Measurements from ENCODE around the gene TTC16.
A peak's percentile ranks its signal among the peaks of the same experiment; 100 is the strongest.

The TTC16 gene

GRCh38 chr9:127698985-127699670, 16.8 kb upstream of the TTC16 start:
- peak; percentile 86 for DNase-seq (ENCODE audit: low spot score)

- DNase-seq (ENCODE audit: low spot score), result no peak
Observed at GRCh38 chr9:127700140-127700539, 15.7 kb upstream of the TTC16 start.

- DNase-seq (ENCODE audit: low spot score), result no peak
Observed at GRCh38 chr9:127700594-127701255, 15.2 kb upstream of the TTC16 start.

GRCh38 chr9:127703289-127703946, 12.5 kb upstream of the TTC16 start:
- no peak for DNase-seq (ENCODE audit: low spot score)

GRCh38 chr9:127705577-127706379, 10.1 kb upstream of the TTC16 start:
- DNase-seq (ENCODE audit: low spot score), result no peak

GRCh38 chr9:127706836-127707241, 9.0 kb upstream of the TTC16 start, which contains the start of gene CFAP157:
Gene CFAP157 (plus strand): TSS chr9:127706988. CDS start chr9:127707032, 44 bp downstream.
- no peak for DNase-seq (ENCODE audit: low spot score)

- DNase-seq (ENCODE audit: low spot score), result peak; percentile 37
Observed at GRCh38 chr9:127707766-127708165, 8.1 kb upstream of the TTC16 start.

- DNase-seq (ENCODE audit: low spot score), result no peak
Observed at GRCh38 chr9:127708952-127709587, 6.8 kb upstream of the TTC16 start.

GRCh38 chr9:127710204-127710783, 5.6 kb upstream of the TTC16 start:
- DNase-seq (ENCODE audit: low spot score), result no peak

- DNase-seq (ENCODE audit: low spot score), result no peak
Observed at GRCh38 chr9:127711226-127711701, 4.6 kb upstream of the TTC16 start.

- DNase-seq (ENCODE audit: low spot score), result no peak
Observed at GRCh38 chr9:127711831-127712274, 4.0 kb upstream of the TTC16 start.

GRCh38 chr9:127712371-127712770, 3.5 kb upstream of the TTC16 start:
- DNase-seq (ENCODE audit: low spot score), result no peak

GRCh38 chr9:127712867-127713266, 3.0 kb upstream of the TTC16 start:
- DNase-seq (ENCODE audit: low spot score), result no peak

GRCh38 chr9:127714020-127714750, 1.7 kb upstream of the TTC16 start:
- DNase-seq (ENCODE audit: low spot score), result no peak

- no peak for DNase-seq (ENCODE audit: low spot score)
Observed at GRCh38 chr9:127714951-127715469, 869 bp upstream of the TTC16 start.

- no peak for DNase-seq (ENCODE audit: low spot score)
Observed at GRCh38 chr9:127716412-127716811, 533 bp downstream of the TTC16 start.

GRCh38 chr9:127717766-127718165, 1.9 kb downstream of the TTC16 start:
- no peak for DNase-seq (ENCODE audit: low spot score)

- DNase-seq (ENCODE audit: low spot score), result peak; percentile 46
Observed at GRCh38 chr9:127720031-127720864, 4.4 kb downstream of the TTC16 start.

GRCh38 chr9:127720865-127721227, 5.0 kb downstream of the TTC16 start:
- DNase-seq (ENCODE audit: low spot score), result no peak
